NCI-H146 (cell line): ENCODE measurements around the gene DMC1.
A peak's percentile ranks its signal among the peaks of the same experiment; 100 is the strongest.

Experiments
- DNase-seq: peaks from one replicate; lab custom pipeline; 2025; lab: John Stamatoyannopoulos, UW

The DMC1 gene

GRCh38 chr22:38566726-38567504, 3.1 kb downstream of the DMC1 start:
- DNase-seq = no peak

DNA sequence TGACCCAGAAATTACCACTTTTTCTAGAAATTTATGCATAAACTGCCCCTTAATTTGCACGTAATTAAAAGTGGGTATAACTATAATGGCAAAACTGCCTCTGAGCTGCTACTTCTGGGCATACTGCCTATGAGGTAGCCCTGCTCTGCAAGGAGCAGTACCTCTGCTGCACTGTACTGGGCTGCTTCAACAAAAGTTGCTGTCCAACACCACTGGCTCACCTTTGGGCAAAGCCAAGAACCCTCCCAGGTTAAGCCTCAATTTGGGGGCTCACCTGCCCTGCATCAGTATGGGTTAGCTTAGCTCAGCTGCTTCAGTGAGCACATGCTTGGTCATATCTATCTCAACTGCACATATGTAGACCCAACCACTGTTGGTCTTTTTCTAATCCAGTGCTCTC, 4.5 kb downstream of the DMC1 start:
- no peak for DNase-seq

DNA sequence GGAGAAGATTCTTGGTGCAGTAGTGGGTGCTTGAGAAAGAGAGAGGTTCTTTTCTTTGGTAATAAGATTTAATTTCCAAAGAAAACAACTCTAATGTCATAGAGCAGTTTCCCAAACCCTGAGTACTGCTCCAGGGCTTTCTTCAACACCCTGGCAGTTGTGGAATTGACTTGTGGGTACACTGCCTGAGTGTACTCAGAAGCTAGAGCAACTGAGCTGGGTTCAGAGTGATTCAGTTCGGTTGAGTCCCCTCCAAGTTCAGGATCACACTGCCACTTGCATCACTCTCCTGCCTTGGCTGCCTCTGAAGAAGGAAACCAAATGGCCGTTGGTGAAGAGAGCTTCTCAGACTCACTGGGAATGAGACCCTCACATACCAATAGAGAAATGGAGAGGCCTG, 5.3 kb downstream of the DMC1 start:
- no peak for DNase-seq

- no peak for DNase-seq
Measured at GRCh38 chr22:38554281-38554680, 15.7 kb downstream of the DMC1 start.

DNA sequence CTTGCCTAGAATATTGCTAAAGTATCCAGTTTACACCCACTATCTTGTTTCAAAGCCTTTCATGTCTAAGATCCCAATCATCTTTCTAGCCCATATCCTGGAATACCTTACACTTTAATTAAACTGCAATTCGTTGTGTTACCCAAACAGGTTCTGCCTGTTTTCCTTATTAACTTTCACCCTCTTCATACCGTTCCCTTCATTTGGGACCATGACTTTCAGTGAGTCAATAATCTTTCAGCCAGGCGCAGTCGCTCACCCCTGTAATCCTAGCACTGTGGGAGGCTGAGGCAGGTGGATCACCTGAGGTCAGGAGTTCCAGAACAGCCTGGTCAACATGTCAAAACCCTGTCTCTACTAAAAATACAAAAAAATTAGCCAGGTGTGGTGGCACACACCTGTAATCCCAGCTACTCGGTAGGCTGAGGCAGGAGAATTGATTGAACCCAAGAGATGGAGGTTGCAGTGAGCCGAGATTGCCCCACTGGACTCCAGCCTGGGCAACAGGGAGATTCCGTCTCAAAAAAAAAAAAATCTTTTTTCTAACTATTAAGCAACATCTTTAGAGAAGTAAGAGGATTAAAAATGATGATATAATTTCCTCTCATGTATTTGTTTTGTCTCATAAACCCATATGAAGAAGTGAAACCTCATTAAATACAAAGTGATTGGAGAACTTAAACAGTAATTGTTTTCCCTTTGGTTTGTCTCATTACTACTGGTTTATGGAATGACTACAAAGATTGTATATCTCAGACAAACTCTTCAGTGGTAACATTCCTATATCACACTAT, 20.7 kb downstream of the DMC1 start:
- no peak for DNase-seq

DNA sequence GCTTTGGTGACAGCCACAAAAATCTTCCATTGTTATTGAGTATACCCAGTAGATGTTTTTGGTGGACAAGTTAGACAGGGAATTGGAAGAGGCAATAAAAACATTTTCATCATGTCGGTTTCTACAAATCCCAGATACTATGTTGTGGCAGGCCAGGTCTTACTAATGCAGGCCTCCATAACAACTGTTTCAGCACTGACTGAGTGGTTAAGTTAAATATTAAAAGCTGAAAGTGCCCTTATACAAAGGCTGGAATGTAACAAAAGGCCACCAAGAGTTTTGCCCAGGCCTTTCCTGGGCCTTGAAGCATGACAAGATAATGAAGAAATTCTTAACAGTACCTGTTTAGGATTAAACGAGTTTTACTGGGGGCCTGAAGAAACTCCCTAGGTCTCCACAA, 29.3 kb downstream of the DMC1 start:
- DNase-seq = no peak

GRCh38 chr22:38531251-38531938, 38.6 kb downstream of the DMC1 start:
- DNase-seq = no peak

GRCh38 chr22:38524429-38524828, 45.6 kb downstream of the DMC1 start:
- DNase-seq = no peak

- no peak for DNase-seq
Measured at GRCh38 chr22:38523479-38523878, 46.5 kb downstream of the DMC1 start.

- DNase-seq = no peak
Measured at GRCh38 chr22:38523029-38523428, 47.0 kb downstream of the DMC1 start.

- DNase-seq = no peak
Measured at GRCh38 chr22:38519453-38520250, 50.3 kb downstream of the DMC1 start.

GRCh38 chr22:38518620-38519019, 51.4 kb downstream of the DMC1 start:
- DNase-seq = no peak

DNA sequence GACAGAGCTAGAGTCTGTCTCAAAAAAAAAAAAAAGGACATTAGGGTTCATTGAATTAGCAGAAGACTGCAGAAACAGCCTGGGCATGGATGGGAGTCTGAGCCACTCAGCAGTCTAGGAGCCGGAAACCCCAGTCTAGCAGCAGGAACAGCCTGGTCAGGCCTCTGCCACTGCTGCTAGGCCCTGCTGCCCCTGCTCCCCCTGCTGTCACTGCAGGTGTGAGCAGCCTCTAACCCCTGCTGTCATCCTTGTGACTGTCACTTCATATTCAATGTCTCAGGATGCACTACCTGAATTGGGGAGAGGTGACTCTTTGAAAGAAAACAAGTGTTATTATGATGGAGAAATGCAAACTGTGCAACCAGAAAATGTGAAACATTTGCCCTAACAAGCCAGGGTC, 56.9 kb downstream of the DMC1 start:
- DNase-seq = peak; percentile 24

DNA sequence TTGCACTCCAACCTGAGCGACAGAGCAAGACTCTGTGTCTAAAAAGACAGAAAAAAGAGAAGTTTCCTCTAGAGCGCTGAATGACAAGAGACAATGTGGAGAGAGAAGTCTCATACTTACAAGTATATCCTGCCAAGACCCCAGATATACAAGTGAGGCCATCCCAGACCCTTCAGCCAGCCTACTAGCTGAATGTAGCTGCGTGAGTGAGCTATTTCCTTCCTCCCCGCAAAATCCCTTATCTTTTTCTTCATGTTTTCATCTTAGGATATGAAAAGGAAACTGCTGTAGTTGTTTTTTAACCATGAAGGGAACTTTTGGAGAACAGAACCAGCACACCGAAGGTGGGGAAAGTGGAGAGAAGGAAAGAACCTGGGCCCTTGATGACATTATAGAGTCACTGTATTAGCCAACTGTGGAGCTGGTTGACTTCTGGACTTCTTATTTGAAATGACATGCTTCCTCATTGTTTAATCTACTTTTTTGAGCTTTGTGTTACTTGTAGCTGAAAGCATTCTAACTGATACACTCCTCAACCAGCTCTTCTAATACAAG, 59.5 kb downstream of the DMC1 start:
- DNase-seq = no peak

GRCh38 chr22:38506118-38506962, 63.6 kb downstream of the DMC1 start, which contains the start of gene DDX17:
DDX17 (minus strand) TSS chr22:38506311.
- DNase-seq = peak; percentile 90

- peak; percentile 49 for DNase-seq
Measured at GRCh38 chr22:38505541-38506117, 64.4 kb downstream of the DMC1 start.

- peak; percentile 23 for DNase-seq
Measured at GRCh38 chr22:38504731-38505540, 65.0 kb downstream of the DMC1 start.

DNA sequence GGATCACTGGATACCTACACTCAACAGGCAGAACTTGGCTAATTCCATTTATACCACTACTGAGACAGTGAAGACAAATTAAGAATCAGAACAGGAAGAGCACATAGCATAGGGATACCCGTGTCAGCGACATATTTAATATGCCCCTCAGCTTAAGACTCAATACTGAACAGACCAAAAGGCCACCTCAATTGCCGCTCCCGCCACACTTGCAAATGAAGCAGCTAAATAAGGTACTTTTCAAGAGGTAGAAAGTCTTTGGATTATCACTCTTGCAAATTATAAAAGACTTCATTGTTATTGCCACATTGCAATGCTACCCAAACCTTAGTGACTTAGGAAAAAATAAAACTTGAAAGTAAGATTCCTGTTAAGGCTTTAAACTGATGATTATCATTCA, 67.0 kb downstream of the DMC1 start:
- DNase-seq = no peak
